GM12873 (cell line): ENCODE data around the gene DLX3.

ENCODE experiments used
- CTCF ChIP-seq: IDR thresholded peaks from 2 replicates; pipeline ENCODE4 v1.5.1; 2012; ENCODE audit warnings: low read depth, mild to moderate bottlenecking, moderate library complexity, low read length, control low read depth; ENCODE audit not compliant: insufficient read depth; ENCODE audit errors: missing control alignments

DLX3 gene

GRCh38 chr17:49963626-49964302, 31.3 kb downstream of the DLX3 start:
- TF ChIP-seq CTCF, result no peak

GRCh38 chr17:49963309-49963625, 31.8 kb downstream of the DLX3 start:
- no peak for TF ChIP-seq CTCF

- TF ChIP-seq CTCF, result no peak
These were observed 32.3 kb downstream of the DLX3 start for GRCh38 chr17:49962599-49963308.

GRCh38 chr17:49959183-49959935, 35.7 kb downstream of the DLX3 start:
- TF ChIP-seq CTCF, result no peak

- no peak for TF ChIP-seq CTCF
These were observed 36.3 kb downstream of the DLX3 start for GRCh38 chr17:49958723-49959122.

GRCh38 chr17:49957350-49957749, 37.7 kb downstream of the DLX3 start:
- TF ChIP-seq CTCF, result no peak

- no peak for TF ChIP-seq CTCF
These were observed 38.2 kb downstream of the DLX3 start for GRCh38 chr17:49956780-49957179.
